GM19463 (cell line): Measurements from ENCODE around the gene SHPK.
A peak's percentile ranks its signal among the peaks of the same experiment; 100 is the strongest.

Source experiments
- ATAC-seq: cut with Tn5 transposase; IDR thresholded peaks from one replicate; pipeline ENCODE4 v1.9.1; 2021; ENCODE audit warnings: mild to moderate bottlenecking, moderate library complexity; ENCODE audit not compliant: unreplicated experiment

Gene SHPK, protein sequence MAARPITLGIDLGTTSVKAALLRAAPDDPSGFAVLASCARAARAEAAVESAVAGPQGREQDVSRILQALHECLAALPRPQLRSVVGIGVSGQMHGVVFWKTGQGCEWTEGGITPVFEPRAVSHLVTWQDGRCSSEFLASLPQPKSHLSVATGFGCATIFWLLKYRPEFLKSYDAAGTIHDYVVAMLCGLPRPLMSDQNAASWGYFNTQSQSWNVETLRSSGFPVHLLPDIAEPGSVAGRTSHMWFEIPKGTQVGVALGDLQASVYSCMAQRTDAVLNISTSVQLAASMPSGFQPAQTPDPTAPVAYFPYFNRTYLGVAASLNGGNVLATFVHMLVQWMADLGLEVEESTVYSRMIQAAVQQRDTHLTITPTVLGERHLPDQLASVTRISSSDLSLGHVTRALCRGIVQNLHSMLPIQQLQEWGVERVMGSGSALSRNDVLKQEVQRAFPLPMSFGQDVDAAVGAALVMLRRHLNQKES

DNA sequence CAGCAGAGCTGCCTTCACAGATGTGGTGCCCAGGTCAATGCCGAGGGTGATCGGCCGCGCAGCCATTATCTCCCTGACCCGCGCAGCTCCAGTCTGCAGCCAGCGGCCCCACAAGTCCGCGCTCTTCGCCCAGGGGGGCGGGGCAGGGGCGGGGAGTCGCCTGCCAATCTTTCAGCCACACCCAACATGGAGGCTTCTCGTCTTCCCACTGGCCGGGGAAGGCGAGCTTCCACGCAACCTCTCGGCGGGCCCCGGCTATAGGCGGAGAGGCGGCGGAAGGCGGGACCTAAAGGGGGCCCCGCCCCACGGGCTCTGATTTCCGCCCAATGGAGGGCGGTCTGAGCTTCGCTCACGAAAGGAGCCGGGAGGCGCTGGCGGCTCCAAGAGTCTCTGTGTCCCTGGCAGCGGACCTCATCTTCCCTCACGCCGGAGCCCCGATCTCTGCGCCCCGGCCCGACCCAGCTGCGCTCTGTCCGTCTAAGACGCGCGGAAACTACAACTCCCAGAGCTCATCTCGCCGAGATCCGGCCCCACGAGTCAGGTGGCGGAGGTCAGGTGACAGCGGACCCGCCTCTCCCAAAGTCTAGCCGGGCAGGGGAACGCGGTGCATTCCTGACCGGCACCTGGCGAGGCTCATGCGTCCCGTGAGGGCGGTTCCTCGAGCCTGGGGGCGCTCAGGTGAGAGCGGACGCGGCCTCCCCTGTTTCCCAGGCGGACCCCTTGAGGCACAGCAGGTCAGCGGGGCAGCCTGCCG lies at the start of gene SHPK, which contains the start of gene CTNS:
TSS of gene SHPK (minus strand) at position 97 of the 754 bp plus-strand sequence. CDS start at position 66, 31 bp downstream.
TSS of gene CTNS (plus strand) at position 607 of the 754 bp plus-strand sequence. CDS start 3,447 bp downstream, outside the sequence.
- peak; percentile 94 for ATAC-seq

DNA sequence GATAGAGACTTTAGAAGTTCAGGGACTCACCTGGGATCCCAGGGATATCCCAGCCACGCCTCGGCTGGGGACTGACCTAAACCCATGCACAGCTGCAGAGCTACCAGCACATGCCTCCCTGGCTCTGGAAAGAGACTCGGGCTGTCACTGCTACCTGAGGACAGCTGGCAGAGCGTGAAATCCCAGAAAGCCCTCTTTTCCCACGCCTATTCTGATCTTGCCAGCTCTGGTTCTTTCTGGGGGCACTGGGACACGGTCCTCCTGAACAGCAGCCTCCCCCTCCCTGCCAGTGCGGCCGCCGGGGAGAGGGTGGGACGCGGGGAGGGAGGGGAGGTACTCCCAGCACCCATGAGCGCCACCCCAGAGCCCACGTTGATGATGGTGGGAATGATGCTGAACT lies 49.1 kb upstream of the SHPK start:
- ATAC-seq, result no peak

DNA sequence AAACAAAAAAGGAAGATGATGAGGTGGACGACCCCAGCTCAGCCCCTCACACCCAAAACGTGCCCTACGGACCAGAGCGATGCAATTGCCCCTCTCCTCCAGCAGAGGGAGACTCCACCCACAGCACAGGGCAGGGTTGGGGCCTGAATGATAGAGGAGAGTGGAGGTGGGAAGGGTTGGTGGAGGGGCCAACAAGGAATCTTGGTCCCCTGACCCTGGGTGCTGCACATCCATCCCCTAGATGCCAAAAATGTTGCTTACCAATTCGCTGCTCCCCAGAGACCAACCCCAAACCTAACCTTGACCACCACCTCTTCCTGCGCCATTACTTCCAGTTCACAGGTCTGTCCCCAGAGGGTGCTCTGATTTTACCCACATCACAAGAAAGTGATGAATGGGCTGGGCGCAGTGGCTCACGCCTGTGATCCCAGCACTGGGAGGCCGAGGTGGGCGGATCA lies 47.0 kb upstream of the SHPK start:
- ATAC-seq, result no peak

DNA sequence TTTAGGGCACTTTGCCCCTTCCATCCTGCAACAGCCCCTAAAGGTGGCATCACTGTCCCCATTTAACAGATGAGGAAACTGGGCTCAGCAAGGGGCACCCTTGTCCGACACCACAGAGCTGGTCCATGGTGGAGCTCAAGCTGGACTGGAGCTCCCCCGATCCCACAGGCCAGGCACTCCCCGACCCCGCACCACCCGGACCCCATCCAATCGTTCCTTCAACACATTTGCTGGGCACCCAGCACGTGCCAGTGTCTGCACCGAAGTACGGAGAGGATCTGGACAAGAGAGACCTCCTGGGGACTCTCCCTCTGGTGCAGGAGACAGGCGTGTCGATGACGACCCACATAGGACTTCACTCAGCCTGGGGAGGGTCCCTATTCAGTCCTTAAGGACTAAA lies 46.0 kb upstream of the SHPK start:
- ATAC-seq, result no peak

DNA sequence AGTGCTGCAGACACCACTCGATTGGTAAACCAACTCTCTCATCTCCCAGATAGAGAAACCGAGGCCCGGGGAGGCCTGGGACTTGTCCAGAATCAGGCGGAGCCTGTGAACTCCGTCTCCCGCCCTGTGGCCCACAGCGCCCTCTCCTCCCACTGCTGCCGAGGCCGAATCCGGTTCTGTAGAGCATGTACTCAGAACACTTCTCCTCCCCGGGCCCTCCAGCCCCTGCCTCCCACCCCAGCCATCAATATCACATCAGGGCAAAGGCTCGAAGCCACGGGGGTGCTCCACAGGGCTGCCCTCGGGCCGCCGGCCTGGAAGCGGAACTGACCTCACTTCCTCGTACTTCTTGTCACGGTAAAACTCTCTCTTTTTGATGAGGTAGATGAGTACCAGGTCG lies 45.5 kb upstream of the SHPK start:
- no peak for ATAC-seq

DNA sequence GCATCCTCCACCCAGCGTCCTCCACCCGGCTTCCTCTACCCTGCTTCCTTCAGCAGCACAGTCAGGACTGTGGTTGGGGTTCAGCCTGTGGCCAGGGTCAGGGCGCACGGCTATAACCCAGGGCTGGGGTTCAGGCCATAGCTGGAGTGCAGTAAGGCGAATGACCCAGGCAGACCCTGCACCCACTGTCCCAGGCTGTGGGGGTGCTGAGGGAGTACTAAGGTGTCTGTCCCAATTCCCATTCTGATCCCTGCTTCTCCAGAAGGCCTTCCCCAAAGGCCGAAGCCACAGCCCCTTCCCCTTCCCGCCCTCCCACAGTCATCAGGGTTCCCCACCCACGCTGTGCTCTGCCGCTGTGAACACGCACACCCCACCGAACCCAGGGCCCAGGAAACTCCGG lies 45.0 kb upstream of the SHPK start:
- ATAC-seq, result no peak

DNA sequence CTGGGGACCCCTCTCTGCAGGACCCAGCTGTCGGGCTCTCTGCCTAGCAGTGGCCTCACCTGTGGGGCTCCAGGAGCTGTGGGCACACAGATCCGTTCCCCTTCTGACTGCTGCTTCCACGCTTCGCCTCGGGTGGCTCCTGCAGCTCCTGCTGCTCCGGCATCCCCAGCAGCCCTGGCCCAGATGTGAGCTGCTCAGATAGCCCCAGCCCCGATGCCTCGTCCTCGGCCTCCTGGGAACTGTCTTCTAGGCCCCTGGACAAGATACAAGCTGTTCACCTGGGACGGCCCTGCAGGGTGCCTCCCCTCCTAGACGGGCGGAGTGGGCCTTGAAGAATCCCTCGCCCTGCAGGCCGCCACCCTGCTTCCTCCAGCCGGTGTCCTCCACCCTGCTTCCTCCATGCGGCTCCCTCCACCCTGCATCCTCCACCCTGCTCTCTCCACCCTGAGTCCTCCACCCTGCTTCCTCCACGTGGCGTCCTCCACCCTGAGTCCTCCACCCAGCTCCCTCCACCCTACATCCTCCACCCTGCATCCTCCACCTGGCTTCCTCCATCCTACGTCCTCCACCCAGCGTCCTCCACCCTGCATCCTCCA lies 43.6 kb upstream of the SHPK start:
- ATAC-seq, result no peak

DNA sequence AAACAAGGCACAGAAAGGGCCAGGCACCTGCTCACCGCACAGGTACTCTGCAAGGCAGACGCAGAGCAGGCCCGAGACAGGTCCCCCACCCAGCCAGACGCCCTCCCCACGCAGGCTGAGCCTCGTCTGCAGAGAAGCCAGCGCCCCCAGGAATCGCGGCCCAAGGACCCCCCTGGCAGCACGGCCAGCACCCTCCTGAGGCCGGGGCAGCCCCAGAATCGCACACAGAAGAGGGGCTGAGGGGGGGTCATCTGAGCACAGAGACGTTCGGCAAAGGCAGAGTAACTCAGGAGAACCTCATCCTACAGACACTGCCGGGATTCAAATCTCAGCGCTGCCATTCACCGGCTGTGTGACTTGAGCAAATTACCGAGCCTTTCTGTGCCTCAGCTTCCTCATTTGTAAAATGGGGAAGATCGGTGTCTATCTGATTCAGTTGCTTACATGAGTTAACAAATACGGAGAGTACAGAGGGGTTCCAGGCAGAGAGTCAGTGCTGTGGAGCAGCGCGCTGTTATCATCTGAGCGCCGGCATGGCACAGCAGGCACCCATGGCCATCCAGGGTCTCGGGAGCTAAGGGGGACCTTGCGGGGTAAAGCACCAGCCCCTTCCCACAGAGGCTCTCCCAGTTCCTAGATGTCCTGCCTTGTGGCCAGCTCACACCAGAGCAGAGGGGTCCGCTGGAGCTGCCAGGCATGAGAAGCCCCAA lies 42.9 kb upstream of the SHPK start:
- no peak for ATAC-seq

DNA sequence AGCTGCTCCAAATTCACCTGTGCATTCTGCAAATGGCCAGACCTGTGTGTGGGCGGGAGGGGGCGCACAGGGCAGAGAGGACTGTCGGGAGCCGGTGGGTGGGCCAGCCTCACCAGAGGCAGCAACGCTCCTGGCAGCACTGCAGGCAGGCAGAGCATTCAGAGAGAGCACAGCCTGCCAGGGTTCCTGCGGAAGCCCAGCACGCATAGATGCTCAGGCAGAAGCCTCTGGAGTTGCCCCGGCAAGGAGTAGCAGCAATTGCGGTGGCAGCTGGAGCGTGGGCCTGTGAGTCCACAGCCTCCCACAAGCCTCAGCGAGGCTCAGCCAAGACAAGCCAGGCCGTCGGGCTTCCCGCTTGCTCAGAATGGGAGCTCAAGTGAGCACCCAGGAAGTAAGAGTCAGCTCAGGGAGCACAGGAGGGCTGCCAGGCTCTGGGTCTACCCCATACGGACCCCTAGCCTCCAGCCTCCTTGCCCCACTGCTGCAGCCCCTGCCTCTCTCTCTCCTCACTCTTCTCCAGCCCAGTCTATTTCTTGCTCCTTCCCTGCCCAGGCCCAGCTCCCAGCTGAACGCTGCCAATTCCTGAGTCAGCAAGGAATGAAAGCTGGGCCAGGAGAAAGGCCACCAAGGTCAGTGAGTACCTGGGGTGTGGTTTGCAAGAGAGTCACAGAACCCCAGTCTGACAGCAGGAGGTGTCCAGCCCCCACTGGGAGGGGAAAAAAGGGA lies 42.2 kb upstream of the SHPK start:
- ATAC-seq, result no peak

DNA sequence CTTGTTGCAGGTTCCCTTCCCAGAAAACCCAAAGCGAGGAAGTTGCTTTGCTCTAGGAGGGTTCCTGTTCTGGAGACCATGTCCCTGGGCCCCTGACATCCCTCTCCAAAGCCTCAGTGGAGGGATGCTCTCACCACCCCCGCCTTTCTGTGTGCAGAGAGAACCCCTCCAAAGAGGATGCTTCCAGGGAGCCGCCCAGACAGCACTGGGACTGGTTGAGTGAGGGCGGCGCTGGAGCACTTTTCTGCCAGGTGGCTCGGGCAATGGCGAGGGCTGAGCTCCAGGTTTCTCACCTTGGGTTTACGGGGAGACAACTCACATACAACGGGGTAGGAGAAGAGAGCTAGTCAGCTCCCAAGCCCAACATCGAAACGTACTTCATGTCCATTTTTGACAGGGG lies 39.8 kb upstream of the SHPK start:
- no peak for ATAC-seq

DNA sequence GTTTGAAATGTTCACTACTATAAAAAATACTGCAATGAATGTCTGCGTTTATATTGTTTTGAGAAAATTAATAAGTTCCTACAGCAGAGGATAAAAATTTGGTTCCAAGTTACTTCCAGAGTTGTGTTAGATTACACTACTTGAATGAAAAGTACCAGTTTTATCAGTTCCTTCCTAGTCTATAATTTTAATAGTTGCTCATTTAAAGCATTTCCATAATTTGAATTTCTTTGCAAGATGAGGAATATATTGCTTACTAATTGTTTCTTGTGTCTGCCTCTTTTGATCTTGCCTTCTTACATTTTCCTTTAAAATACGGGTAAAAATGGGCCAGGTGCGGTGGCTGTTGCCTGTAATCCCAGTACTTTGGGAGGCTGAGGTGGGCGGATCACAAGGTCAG lies 36.5 kb upstream of the SHPK start:
- no peak for ATAC-seq

DNA sequence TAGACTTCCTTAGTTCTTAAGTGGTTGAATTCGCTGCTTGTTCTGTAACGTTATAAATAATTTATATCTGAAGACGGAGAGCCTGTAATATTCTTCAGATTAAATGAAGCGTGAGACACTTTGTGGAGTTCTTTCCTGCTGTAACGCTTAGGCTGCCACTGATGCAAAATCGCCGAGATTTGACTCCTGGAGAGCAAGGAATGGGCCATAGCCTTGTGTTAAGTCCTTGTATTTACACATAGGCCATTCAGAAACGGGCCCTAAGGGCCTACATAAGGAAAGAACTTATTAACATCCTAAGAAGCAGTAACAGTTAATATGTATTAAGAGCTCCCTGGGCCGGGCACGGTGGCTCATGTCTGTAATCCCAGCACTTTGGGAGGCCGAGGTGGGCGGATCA lies 33.5 kb upstream of the SHPK start:
- ATAC-seq, result no peak

DNA sequence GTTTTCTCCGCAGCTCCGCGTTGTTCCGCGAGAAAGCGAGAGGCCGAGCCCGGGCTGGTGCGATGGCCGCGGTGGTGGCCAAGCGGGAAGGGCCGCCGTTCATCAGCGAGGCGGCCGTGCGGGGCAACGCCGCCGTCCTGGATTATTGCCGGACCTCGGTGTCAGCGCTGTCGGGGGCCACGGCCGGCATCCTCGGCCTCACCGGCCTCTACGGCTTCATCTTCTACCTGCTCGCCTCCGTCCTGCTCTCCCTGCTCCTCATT lies 33.0 kb upstream of the SHPK start:
- no peak for ATAC-seq

DNA sequence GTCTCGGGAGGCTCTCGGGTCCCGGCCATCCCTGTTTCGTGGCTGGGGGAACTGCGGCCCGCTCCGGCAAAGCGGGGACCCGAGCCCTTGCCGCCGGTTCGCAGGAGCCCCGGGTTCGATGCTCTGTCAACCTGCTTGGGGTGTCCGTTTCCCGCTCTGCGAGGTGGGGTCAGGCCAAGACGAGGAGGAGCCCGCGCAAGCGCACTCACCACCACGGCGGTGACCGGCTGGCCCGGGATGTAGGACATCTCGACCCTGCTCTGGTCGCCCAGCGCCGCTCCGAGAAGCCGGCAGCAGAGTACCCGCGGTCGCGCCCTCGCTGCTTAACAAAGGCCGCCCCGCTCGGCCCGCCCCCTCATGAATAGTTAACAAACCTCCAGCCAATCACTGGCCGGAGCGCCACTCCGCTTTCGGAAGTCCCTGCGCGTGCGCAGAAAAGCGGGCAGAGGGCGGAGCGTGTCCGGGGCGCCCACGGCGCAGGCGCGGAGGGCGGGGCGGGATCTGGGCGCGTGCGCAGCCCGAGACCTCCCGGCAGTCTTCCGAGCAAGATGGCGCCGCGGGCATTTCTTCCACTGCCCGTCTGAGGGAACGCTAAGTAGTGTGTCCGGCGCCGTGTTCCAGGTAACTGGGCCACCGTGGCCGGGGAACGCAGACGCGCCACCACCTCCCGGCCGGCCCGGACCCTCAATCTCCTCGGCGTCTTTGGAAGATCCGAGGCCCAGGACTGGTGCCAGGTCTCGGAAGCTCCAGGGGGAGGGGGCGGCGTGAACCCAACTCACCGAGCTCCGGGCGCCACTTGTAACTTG lies 32.4 kb upstream of the SHPK start, which contains the start of the genes EMC6 and TAX1BP3:
TSS of gene EMC6 (plus strand) at position 534 of the 806 bp plus-strand sequence. CDS start 335 bp downstream, outside the sequence.
TSS of gene TAX1BP3 (minus strand) at position 300 of the 806 bp plus-strand sequence. CDS start at position 248, 52 bp downstream.
- peak; percentile 93 for ATAC-seq

DNA sequence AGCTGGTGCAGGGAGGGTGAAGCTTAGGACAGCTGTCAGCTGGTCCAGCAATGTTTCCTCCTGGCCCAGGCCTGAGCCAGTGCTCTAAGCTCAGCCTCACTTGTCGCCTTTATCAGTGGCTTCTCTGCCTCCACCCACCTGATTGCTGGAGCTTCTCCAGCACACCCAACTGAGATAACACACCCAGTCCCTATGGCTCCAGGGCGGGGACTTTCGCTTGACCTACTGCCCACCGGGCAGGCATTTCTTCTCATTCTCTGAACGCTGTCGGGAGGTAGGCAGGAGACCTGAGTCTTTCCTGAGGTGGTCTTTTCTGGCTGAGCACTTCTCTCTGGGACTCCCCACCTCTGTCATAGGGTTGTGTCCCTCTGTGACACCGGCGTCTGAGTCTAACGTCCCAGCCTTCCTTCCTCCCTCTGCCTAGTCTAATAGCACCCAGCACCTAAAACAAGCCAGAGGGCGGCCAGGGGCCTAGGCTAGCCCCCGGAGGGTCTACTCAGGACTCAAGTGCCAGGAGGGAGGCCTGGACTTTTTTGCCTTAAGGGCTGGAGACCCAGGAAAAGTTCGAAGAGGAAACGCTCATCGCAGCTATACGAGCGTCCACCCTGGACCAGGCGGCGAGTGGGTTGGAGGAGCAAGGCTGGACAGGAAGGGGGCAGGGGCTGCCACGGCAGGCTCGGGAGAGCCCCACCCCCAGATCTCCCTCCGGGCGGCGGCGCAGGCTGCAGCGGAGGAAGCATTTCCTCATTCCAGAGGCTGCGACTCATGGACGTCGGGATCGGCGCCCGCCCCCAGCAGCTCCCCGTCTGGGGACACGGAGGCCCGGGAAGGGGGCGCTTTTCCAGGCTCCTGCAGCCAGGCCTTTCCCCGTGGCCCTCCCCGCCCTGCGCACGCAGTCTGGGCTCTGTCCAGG lies 31.6 kb upstream of the SHPK start:
- peak; percentile 5 for ATAC-seq

DNA sequence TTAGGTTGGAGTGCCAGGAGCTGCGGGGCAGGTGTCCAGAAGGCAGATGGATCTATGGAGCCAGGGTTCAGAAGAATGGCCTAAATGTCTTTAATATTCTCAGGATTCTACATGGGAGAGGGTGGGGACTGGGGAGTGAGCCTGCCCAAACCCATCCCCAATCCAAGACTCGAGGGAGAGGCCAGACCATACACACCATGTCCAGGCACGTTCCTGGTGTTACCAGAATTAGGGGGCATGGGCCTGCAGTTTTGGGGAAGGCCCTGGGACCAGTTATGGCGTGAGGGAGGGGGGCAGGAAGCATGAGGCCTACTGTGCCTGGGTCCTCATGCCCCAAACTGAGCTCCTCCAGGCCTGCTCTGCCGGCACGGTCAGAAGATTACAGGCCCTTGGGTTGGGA lies 30.5 kb upstream of the SHPK start:
- ATAC-seq, result no peak

DNA sequence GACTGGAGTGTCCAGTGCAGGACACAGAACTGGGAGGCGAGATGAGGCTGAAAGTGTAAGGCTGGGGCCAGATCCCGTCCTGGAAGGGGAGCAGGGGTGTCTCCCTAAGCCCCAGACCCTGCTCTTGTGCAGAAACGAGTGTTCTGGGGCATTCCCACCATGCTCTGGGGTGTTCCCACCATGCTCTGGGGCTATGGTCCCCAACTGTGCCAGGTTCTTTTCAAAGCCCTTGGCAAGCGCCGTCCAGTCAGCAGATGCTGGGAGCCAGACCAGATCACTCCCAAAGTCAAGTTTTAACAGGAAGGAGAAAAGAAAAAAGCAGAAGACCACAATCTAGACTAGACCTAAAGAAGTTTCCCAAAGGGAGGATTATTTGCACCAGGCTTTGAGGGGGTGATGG lies 29.8 kb upstream of the SHPK start:
- ATAC-seq, result no peak
